ENCODE data around the gene TTLL12.
"Not testable (repeated sequence)": the region's sequence is repeated elsewhere in the genome, so short reads cannot be mapped to it uniquely, and the experiment has no call there.

DNA sequence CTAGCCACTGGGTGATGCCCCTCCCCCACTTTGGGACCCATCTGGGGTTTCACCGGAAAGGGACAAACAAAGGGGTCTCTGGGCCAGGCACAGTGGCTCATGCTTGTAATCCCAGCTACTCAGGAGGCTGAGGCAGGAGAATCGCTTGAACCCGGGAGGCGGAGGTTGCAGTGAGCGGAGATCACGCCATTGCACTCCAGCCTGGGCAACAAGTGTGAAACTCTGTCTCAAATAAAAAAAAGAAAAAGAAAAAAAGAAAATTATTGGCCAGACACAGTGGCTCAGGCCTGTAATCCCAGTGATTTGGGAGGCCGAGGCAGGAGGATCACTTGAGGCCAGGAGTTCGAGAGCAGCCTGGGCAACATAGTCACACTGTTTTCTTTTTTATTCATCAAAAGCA, 41.6 kb downstream of the TTLL12 start:
- TF ChIP-seq SREBF2 (IDR thresholded peaks at IDR 0.05); HMGXB4 (CRISPR knock-in tag; IDR thresholded peaks at IDR 0.05; ENCODE audit: borderline replicate concordance); CTCF (IDR thresholded peaks at IDR 0.05); JUN (IDR thresholded peaks at IDR 0.05): not testable (repeated sequence)
- TF ChIP-seq, protein P1, sequence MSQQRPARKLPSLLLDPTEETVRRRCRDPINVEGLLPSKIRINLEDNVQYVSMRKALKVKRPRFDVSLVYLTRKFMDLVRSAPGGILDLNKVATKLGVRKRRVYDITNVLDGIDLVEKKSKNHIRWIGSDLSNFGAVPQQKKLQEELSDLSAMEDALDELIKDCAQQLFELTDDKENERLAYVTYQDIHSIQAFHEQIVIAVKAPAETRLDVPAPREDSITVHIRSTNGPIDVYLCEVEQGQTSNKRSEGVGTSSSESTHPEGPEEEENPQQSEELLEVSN (IDR thresholded peaks at IDR 0.05; ENCODE audit: borderline replicate concordance, low read depth), result not testable (repeated sequence)
